ENCODE measurements around the gene MOCS3. TPM values are rescaled to one million over a fixed set of nuclear protein-coding genes. Genes with fewer than 3 reads are reported as not detected.

MOCS3 gene
- polyA plus RNA-seq, 1 donor from 2014 or later: 3.5 TPM

GRCh38 chr20:50926530-50926929 lies 32.1 kb upstream of the MOCS3 start:
- H3K36me3 Mint-ChIP-seq: peaks cover 8% of the 10 kb centered on the region

GRCh38 chr20:50928469-50928868 lies 30.1 kb upstream of the MOCS3 start:
- peak overlapping the region in 2 of 3 donors; percentile 18 to 99 for H3K27ac Mint-ChIP-seq
- H3K9me3 Mint-ChIP-seq: no peaks in the 10 kb centered on the region
- peak overlapping the region; percentile 90 to 99 (median 96) for H3K4me3 Mint-ChIP-seq
- H3K4me1 Mint-ChIP-seq: peaks cover 35 to 52% (median 49%) of the 10 kb centered on the region in 3 donors
- H3K36me3 Mint-ChIP-seq: peaks cover 8% of the 10 kb centered on the region
- H3K27me3 Mint-ChIP-seq: no peaks in the 10 kb centered on the region

More at GRCh38 chr20:50926530-50926929, 32.1 kb upstream of the MOCS3 start:
- Mint-ChIP-seq H3K4me1 (peaks cover 47 to 65% (median 52%) of the 10 kb centered on the region in 3 donors), H3K9me3 (no peaks in the 10 kb centered on the region), H3K27ac (peak overlapping the region in 1 of 3 donors; percentile 77), H3K27me3 (no peaks in the 10 kb centered on the region), H3K4me3 (peak overlapping the region in 1 of 4 donors; percentile 49)

GRCh38 chr20:50929299-50930138 lies 29.1 kb upstream of the MOCS3 start:
- Mint-ChIP-seq H3K27ac (peak overlapping the region; percentile 97 to 99 (median 98)), H3K27me3 (no peaks in the 10 kb centered on the region), H3K9me3 (no peaks in the 10 kb centered on the region), H3K36me3 (peaks cover 8% of the 10 kb centered on the region), H3K4me1 (peaks cover 33 to 45% (median 41%) of the 10 kb centered on the region in 3 donors), H3K4me3 (peak overlapping the region; percentile 90 to 99 (median 96))

GRCh38 chr20:50930139-50930975 lies 28.3 kb upstream of the MOCS3 start:
- Mint-ChIP-seq H3K27ac (peak overlapping the region; percentile 97 to 100 (median 99)), H3K36me3 (peaks cover 8% of the 10 kb centered on the region), H3K9me3 (no peaks in the 10 kb centered on the region), H3K27me3 (no peaks in the 10 kb centered on the region), H3K4me3 (peak overlapping the region; percentile 90 to 99 (median 96)), H3K4me1 (peaks cover 26 to 38% (median 35%) of the 10 kb centered on the region in 3 donors)

- Mint-ChIP-seq H3K27me3 (no peaks in the 10 kb centered on the region), H3K36me3 (peaks cover 8% of the 10 kb centered on the region), H3K9me3 (no peaks in the 10 kb centered on the region), H3K4me1 (peaks cover 25 to 33% (median 30%) of the 10 kb centered on the region in 3 donors), H3K4me3 (peak overlapping the region; percentile 92 to 99 (median 96)), H3K27ac (peak overlapping the region; percentile 98 to 100 (median 99))
These were observed 27.7 kb upstream of the MOCS3 start for GRCh38 chr20:50930976-50931305.

- Mint-ChIP-seq H3K9me3 (no peaks in the 10 kb centered on the region), H3K27ac (peak within 1 kb of the TSS; percentile 98 to 100 (median 99)), H3K27me3 (no peaks in the 10 kb centered on the region), H3K4me3 (peak within 1 kb of the TSS; percentile 92 to 99 (median 96)), H3K4me1 (peaks cover 23 to 30% (median 30%) of the 10 kb centered on the region in 3 donors), H3K36me3 (peaks cover 8% of the 10 kb centered on the region)
These were observed 27.2 kb upstream of the MOCS3 start, which contains the start of gene ADNP for GRCh38 chr20:50931306-50932015. TSS of gene ADNP (minus strand) at chr20:50931437. CDS start at chr20:50903996, 27,441 bp downstream.

GRCh38 chr20:50932016-50932485 lies 26.6 kb upstream of the MOCS3 start:
- H3K4me1 Mint-ChIP-seq: peaks cover 19 to 26% (median 24%) of the 10 kb centered on the region in 3 donors
- H3K27me3 Mint-ChIP-seq: no peaks in the 10 kb centered on the region
- no peaks in the 10 kb centered on the region for H3K9me3 Mint-ChIP-seq
- peaks cover 8% of the 10 kb centered on the region for H3K36me3 Mint-ChIP-seq
- peak overlapping the region; percentile 92 to 99 (median 96) for H3K4me3 Mint-ChIP-seq
- H3K27ac Mint-ChIP-seq: peak overlapping the region; percentile 98 to 100 (median 99)

GRCh38 chr20:50932691-50933280 lies 25.8 kb upstream of the MOCS3 start:
- Mint-ChIP-seq H3K36me3 (peaks cover 8% of the 10 kb centered on the region), H3K4me3 (peak overlapping the region in 3 of 4 donors; percentile 30 to 99 (median 96)), H3K27me3 (no peaks in the 10 kb centered on the region), H3K27ac (peak overlapping the region; percentile 90 to 99 (median 98)), H3K4me1 (peaks cover 17 to 21% (median 19%) of the 10 kb centered on the region in 3 donors), H3K9me3 (no peaks in the 10 kb centered on the region)

- H3K9me3 Mint-ChIP-seq: no peaks in the 10 kb centered on the region
- no peaks in the 10 kb centered on the region for H3K27me3 Mint-ChIP-seq
- H3K4me1 Mint-ChIP-seq: peaks cover 13 to 17% (median 13%) of the 10 kb centered on the region in 3 donors
- peak overlapping the region in 1 of 4 donors; percentile 99 for H3K4me3 Mint-ChIP-seq
- peaks cover 4% of the 10 kb centered on the region for H3K36me3 Mint-ChIP-seq
- peak overlapping the region in 1 of 3 donors; percentile 99 for H3K27ac Mint-ChIP-seq
These were observed 25.0 kb upstream of the MOCS3 start for GRCh38 chr20:50933589-50933988.

GRCh38 chr20:50943069-50943468 lies 15.5 kb upstream of the MOCS3 start:
- Mint-ChIP-seq H3K27me3 (no peaks in the 10 kb centered on the region), H3K36me3 (peaks cover 3% of the 10 kb centered on the region), H3K4me1 (no peaks in the 10 kb centered on the region), H3K27ac (peak overlapping the region in 1 of 3 donors; percentile 31), H3K4me3 (no peak overlapping the region), H3K9me3 (no peaks in the 10 kb centered on the region)

GRCh38 chr20:50948132-50948785 lies 10.4 kb upstream of the MOCS3 start:
- no peak overlapping the region for H3K27ac Mint-ChIP-seq
- no peaks in the 10 kb centered on the region for H3K27me3 Mint-ChIP-seq

GRCh38 chr20:50953196-50953595 lies 5.4 kb upstream of the MOCS3 start:
- no peaks in the 10 kb centered on the region for H3K9me3 Mint-ChIP-seq
- no peaks in the 10 kb centered on the region for H3K36me3 Mint-ChIP-seq
- H3K27me3 Mint-ChIP-seq: no peaks in the 10 kb centered on the region
- H3K4me3 Mint-ChIP-seq: no peak overlapping the region
- H3K27ac Mint-ChIP-seq: no peak overlapping the region
- peaks cover 8 to 20% (median 18%) of the 10 kb centered on the region in 3 donors for H3K4me1 Mint-ChIP-seq

More at GRCh38 chr20:50948132-50948785, 10.4 kb upstream of the MOCS3 start:
- Mint-ChIP-seq H3K4me3 (no peak overlapping the region), H3K9me3 (no peaks in the 10 kb centered on the region), H3K36me3 (peaks cover 3% of the 10 kb centered on the region), H3K4me1 (peaks cover 0 to 2% (median 0%) of the 10 kb centered on the region in 3 donors)

GRCh38 chr20:50953821-50954220 lies 4.8 kb upstream of the MOCS3 start:
- Mint-ChIP-seq H3K36me3 (no peaks in the 10 kb centered on the region), H3K4me1 (peaks cover 11 to 24% (median 20%) of the 10 kb centered on the region in 3 donors), H3K27me3 (no peaks in the 10 kb centered on the region), H3K9me3 (no peaks in the 10 kb centered on the region), H3K4me3 (peak overlapping the region in 1 of 4 donors; percentile 23), H3K27ac (no peak overlapping the region)

Measured in IgD-negative memory B cell (primary cell).